HepG2 (cell line): ENCODE results near the gene PCAT7. TPM values are rescaled to one million over a fixed set of nuclear protein-coding genes. Genes with fewer than 3 reads are reported as not detected.

ENCODE experiments used
- ATAC-seq: fragments of 200-7000 bp; cut with Tn5 transposase; 3 replicates; pipeline ENCODE4 v1.9.1; 2020; ENCODE audit warnings: mild to moderate bottlenecking, moderate library complexity
- BruUV-seq: library from RNA; stranded (reverse); fragments of 400-500 nt; replicated peaks from 2 replicates; lab custom pipeline; 2021; lab: Mats Ljungman, UMichigan
- CTCF ChIA-PET: fragments of 300-600 bp; formaldehyde crosslinking; extraction: SDS; loops from one replicate; lab custom pipeline; 2021; ENCODE audit warnings: low total read pairs, inconsistent platforms, low intra/inter-chr PET ratio; lab: Yijun Ruan, JAX
- POLR2A ChIA-PET: fragments of 350-600 bp; sonication (Branson Sonifier 250); formaldehyde crosslinking; loops from one replicate; lab custom pipeline; 2020; ENCODE audit warnings: antibody characterized with exemption, inconsistent platforms; lab: Yijun Ruan, JAX
- DNase-seq: peaks from one replicate; pipeline ENCODE4 v3.0.0-alpha.2; 2015; ENCODE audit warnings: low spot score
- FAIRE-seq: peaks from 3 replicates; lab custom pipeline; 2011; peaks lifted over from hg19 to GRCh38; lab: Jason Lieb, UNC
- H2AFZ ChIP-seq: one replicate; pipeline ENCODE4 v1.6.1; 2011; ENCODE audit warnings: low read length, inconsistent platforms
- H3K27ac ChIP-seq: fragments of 300-600 bp; 3 replicates; pipeline ENCODE4 v1.8.0; 2011; ENCODE audit warnings: mixed run types, mild to moderate bottlenecking, mixed read lengths, low read length, inconsistent platforms; ENCODE audit not compliant: insufficient read depth; ENCODE audit errors: extremely low read length
- H3K27me3 ChIP-seq, 2 experiments: fragments of 200-600 bp in 1 of 2; 2 replicates in 1 of 2; 3 replicates in 1 of 2; pipeline versions ENCODE4 v1.6.0 to v1.8.0; 2011; ENCODE audit warnings: low read length in 2 of 2, mild to moderate bottlenecking in 2 of 2, moderate library complexity in 2 of 2, inconsistent platforms in 1 of 2; ENCODE audit not compliant: insufficient read depth in 2 of 2, control insufficient read depth in 1 of 2
- H3K36me3 ChIP-seq, 2 experiments: fragments of 200-600 bp in 1 of 2; replicated peaks in 1 of 2; 2 replicates in 1 of 2; 3 replicates in 1 of 2; pipeline versions ENCODE4 v1.5.1 to v1.8.0; 2011; ENCODE audit warnings: low read length in 2 of 2, inconsistent platforms in 1 of 2; ENCODE audit not compliant: insufficient read depth in 2 of 2, control insufficient read depth in 1 of 2
- H3K4me1 ChIP-seq: 2 replicates; pipeline ENCODE4 v1.5.1; 2012; ENCODE audit warnings: low read length, inconsistent platforms; ENCODE audit not compliant: insufficient read depth
- H3K4me2 ChIP-seq: 2 replicates; pipeline ENCODE4 v1.6.0; 2011; ENCODE audit warnings: low read depth, low read length, inconsistent platforms
- H3K4me3 ChIP-seq, 3 experiments: fragments of 200-600 bp in 1 of 3; sonication (generic), shearing (Covaris generic) in 1 of 3; replicated peaks in 1 of 3; 2 replicates each; pipeline ENCODE4 v1.5.1; 2011 to 2016; ENCODE audit warnings: low read length in 3 of 3, inconsistent platforms in 2 of 3, low read depth in 2 of 3, mild to moderate bottlenecking in 2 of 3, control low read depth in 1 of 3, mixed read lengths in 1 of 3; ENCODE audit not compliant: insufficient read depth in 1 of 3
- H3K79me2 ChIP-seq: one replicate; pipeline ENCODE4 v1.6.1; 2011; ENCODE audit warnings: low read length, inconsistent platforms; ENCODE audit not compliant: insufficient read depth
- H3K9ac ChIP-seq: 2 replicates; pipeline ENCODE4 v1.6.0; 2011; ENCODE audit warnings: mild to moderate bottlenecking, low read depth, low read length, inconsistent platforms; ENCODE audit not compliant: insufficient read depth
- H3K9me3 ChIP-seq: 2 replicates; pipeline ENCODE4 v1.5.1; 2012; ENCODE audit warnings: mild to moderate bottlenecking, low read length
- H4K20me1 ChIP-seq: 2 replicates; pipeline ENCODE4 v1.6.0; 2011; ENCODE audit warnings: inconsistent platforms, mild to moderate bottlenecking, low read length, moderate library complexity; ENCODE audit not compliant: insufficient read depth
- PAWR ChIP-seq: sonication (generic); formaldehyde crosslinking; IDR thresholded peaks from 2 replicates; pipeline ENCODE4 v1.4.0; 2020; ENCODE audit warnings: missing genetic modification reagents, mild to moderate bottlenecking, borderline replicate concordance
- PHF20 ChIP-seq: sonication (generic); formaldehyde crosslinking; IDR thresholded peaks from 2 replicates; pipeline ENCODE4 v1.5.0; 2020; ENCODE audit warnings: mild to moderate bottlenecking, missing genetic modification reagents
- RBM39 ChIP-seq: fragments of 200-400 bp; formaldehyde crosslinking; IDR thresholded peaks from one replicate; pipeline ENCODE4 v1.6.1; 2018; ENCODE audit warnings: antibody characterized with exemption, mild to moderate bottlenecking, low read depth, low read length; ENCODE audit not compliant: poor library complexity, severe bottlenecking
- SNAPC4 ChIP-seq: sonication (generic); formaldehyde crosslinking; IDR thresholded peaks from 2 replicates; pipeline ENCODE4 v1.4.0; 2020; ENCODE audit warnings: mild to moderate bottlenecking, missing genetic modification reagents
- SRSF4 ChIP-seq: fragments of 200-400 bp; formaldehyde crosslinking; IDR thresholded peaks from one replicate; pipeline ENCODE4 v1.6.1; 2018; ENCODE audit warnings: mild to moderate bottlenecking, low read depth, low read length, moderate library complexity; ENCODE audit not compliant: poor library complexity, severe bottlenecking
- ZIK1 ChIP-seq: sonication (generic); formaldehyde crosslinking; IDR thresholded peaks from 2 replicates; pipeline ENCODE4 v1.5.0; 2020; ENCODE audit warnings: mild to moderate bottlenecking, low read depth, missing genetic modification reagents, borderline replicate concordance
- ZNF556 ChIP-seq: sonication (generic); formaldehyde crosslinking; IDR thresholded peaks from 2 replicates; pipeline ENCODE4 v1.4.0; 2020; ENCODE audit warnings: mild to moderate bottlenecking, missing genetic modification reagents, borderline replicate concordance
- ZNF569 ChIP-seq: sonication (generic); formaldehyde crosslinking; IDR thresholded peaks from 2 replicates; pipeline ENCODE4 v1.5.0; 2020; ENCODE audit warnings: mild to moderate bottlenecking, missing genetic modification reagents, moderate library complexity, borderline replicate concordance
- ZNF740 ChIP-seq: sonication (generic); formaldehyde crosslinking; IDR thresholded peaks from 2 replicates; pipeline ENCODE4 v1.4.0; 2020; ENCODE audit warnings: missing genetic modification reagents
- WGBS: methylation state at CpG from one replicate; pipeline ENCODE4 v1.1.6; 2017; ENCODE audit warnings: low lambda C conversion rate; 5-methylcytosine and 5-hydroxymethylcytosine counted together
- in situ Hi-C: cut with HindIII; loops from 2 replicates; pipeline ENCODE4 v1.10.0; 2017; ENCODE audit warnings: low pct_unique_long_range_greater_than_20kb; ENCODE audit not compliant: extremely low pct_ligation_motif_present
- intact Hi-C: fragments of 100-400 bp; cut with micrococcal nuclease; formaldehyde crosslinking; loops from one replicate; pipeline ENCODE4 v1.10.0; 2022; ENCODE audit not compliant: unreplicated experiment
- polyA plus RNA-seq, 8 experiments: library from polyadenylated mRNA; depleted of rRNA in 3 of 8; stranded (reverse) in 7 of 8; unstranded in 1 of 8; fragments of >200 nt; fragmentation: Illumina TruSeq in 4 of 8; extraction: Trizol in 4 of 8; gene quantifications; 2 replicates each; pipeline versions ENCODE4 v1.2.1 to v1.2.3, GENCODE V29; 2011 to 2016; ENCODE audit warnings: low read depth in 4 of 8, missing spikeins in 1 of 8, mixed read lengths in 1 of 8; ENCODE audit not compliant: insufficient read depth in 1 of 8
- total RNA-seq, 5 experiments: library from RNA; depleted of rRNA; stranded (reverse); fragments of >200 nt; fragmentation: Illumina TruSeq; extraction: Trizol; gene quantifications; 2 replicates each; pipeline ENCODE4 v1.2.3, GENCODE V29; 2016; ENCODE audit warnings: low read depth in 1 of 5
- TF ChIP-seq, protein P1 (sequence below): sonication (generic); formaldehyde crosslinking; IDR thresholded peaks from 2 replicates; pipeline ENCODE4 v1.5.1; 2020; ENCODE audit warnings: missing genetic modification reagents, mild to moderate bottlenecking, borderline replicate concordance

The PCAT7 gene
- total and polyA plus RNA-seq, 2 of the 13 experiments (the other 11 are each of a cell fraction or from before 2014, with no cell fraction given) = 2.3 to 3.9 TPM

- POLR2A ChIA-PET = no interaction called here
Observed at GRCh38 chr9:94593459-94594345, 38.8 kb downstream of the PCAT7 start, which contains the start of gene FBP2. Gene FBP2 (minus strand): TSS chr9:94593824. CDS start chr9:94593726, 98 bp downstream.

More at GRCh38 chr9:94593459-94594345, 38.8 kb downstream of the PCAT7 start, which contains the start of gene FBP2:
- intact Hi-C loops (no loop called here), in situ Hi-C loops (no loop called here)
- no peak within 1 kb of the TSS for H2AFZ ChIP-seq
- TF ChIP-seq ZNF556 (CRISPR knock-in tag) (no peak), PAWR (CRISPR knock-in tag) (no peak), SRSF4 (no peak), SNAPC4 (CRISPR knock-in tag) (no peak), ZNF569 (no peak), RBM39 (no peak), PHF20 (no peak), ZIK1 (CRISPR knock-in tag) (no peak), ZNF740 (CRISPR knock-in tag) (no peak)
- TF ChIP-seq, protein P1, sequence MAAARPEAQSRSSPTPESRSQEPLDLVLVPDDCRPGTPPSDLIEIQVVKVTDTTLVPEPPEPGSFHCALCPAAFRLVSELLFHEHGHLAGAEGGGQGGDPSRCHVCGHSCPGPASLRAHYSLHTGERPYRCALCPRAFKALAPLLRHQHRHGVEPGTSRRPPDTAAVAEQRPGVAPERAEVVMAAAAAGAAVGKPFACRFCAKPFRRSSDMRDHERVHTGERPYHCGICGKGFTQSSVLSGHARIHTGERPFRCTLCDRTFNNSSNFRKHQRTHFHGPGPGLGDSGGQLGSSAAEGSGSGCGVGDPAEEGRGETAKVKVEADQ = no peak
- peaks cover 10% of the 10 kb centered on the region; the same call in 1 of the 2 replicates for H3K4me1 ChIP-seq
- CTCF ChIA-PET = no interaction called here
- peaks cover 2 to 6% of the 10 kb centered on the region in 2 experiments; a peak in 3 of 5 replicates for H3K27me3 ChIP-seq
- no peaks in the 10 kb centered on the region for H4K20me1 ChIP-seq
- FAIRE-seq = no peak
- no peak for DNase-seq
- H3K27ac ChIP-seq = no peak within 1 kb of the TSS
- no peak within 1 kb of the TSS for H3K4me3 ChIP-seq
- 16% methylated on average over 11 of the region's 21 CpGs for WGBS
- H3K9ac ChIP-seq = no peak within 1 kb of the TSS
- no TSS peak for BruUV-seq
- no peaks in the 10 kb centered on the region for H3K9me3 ChIP-seq
- no peaks in the 10 kb centered on the region for H3K79me2 ChIP-seq
- 0 out of 2 replicates have a peak within 1 kb of the TSS, but pooled peaks have one; percentile 6 for H3K4me2 ChIP-seq
- no peak; the same call in 2 of the 3 replicates for ATAC-seq
- H3K36me3 ChIP-seq = no peaks in the 10 kb centered on the region
